KMS-11 (cell line): ENCODE results near the gene CHD9.
A peak's percentile ranks its signal among the peaks of the same experiment; 100 is the strongest.

ENCODE experiments used
- H2AFZ ChIP-seq: fragments of 200-600 bp; sonication (generic); 2 replicates; pipeline ENCODE4 v1.6.1; 2016; ENCODE audit warnings: antibody characterized with exemption, mixed run types, low read depth
- H3K27ac ChIP-seq: fragments of 200-600 bp; sonication (generic); 2 replicates; pipeline ENCODE4 v1.6.1; 2016; ENCODE audit warnings: mild to moderate bottlenecking, mixed run types
- H3K27me3 ChIP-seq: fragments of 200-600 bp; sonication (generic); 2 replicates; pipeline ENCODE4 v1.6.1; 2017; ENCODE audit warnings: mild to moderate bottlenecking, low read depth, mixed run types, moderate library complexity; ENCODE audit not compliant: insufficient read depth
- H3K36me3 ChIP-seq: fragments of 200-600 bp; sonication (generic); 2 replicates; pipeline ENCODE4 v1.6.1; 2017; ENCODE audit warnings: mild to moderate bottlenecking, mixed run types; ENCODE audit not compliant: insufficient read depth
- H3K4me1 ChIP-seq: fragments of 200-600 bp; sonication (generic); 2 replicates; pipeline ENCODE4 v1.6.1; 2016; ENCODE audit warnings: mild to moderate bottlenecking, low read depth, mixed run types; ENCODE audit not compliant: poor library complexity, severe bottlenecking
- H3K4me2 ChIP-seq: fragments of 200-600 bp; sonication (generic); 2 replicates; pipeline ENCODE4 v1.7.0; 2016; ENCODE audit warnings: mild to moderate bottlenecking, mixed run types
- H3K4me3 ChIP-seq: fragments of 200-600 bp; sonication (generic); IDR thresholded peaks from 2 replicates; pipeline ENCODE4 v1.6.1; 2017; ENCODE audit warnings: low read depth, low read length, mixed read lengths; ENCODE audit not compliant: insufficient read depth
- H3K79me2 ChIP-seq: fragments of 200-600 bp; sonication (generic); 2 replicates; pipeline ENCODE4 v1.6.1; 2016; ENCODE audit warnings: low read depth, mixed run types; ENCODE audit not compliant: insufficient read depth
- H3K9ac ChIP-seq: fragments of 200-600 bp; sonication (generic); 2 replicates; pipeline ENCODE4 v1.6.1; 2016; ENCODE audit warnings: mild to moderate bottlenecking, mixed run types
- H4K20me1 ChIP-seq: fragments of 200-600 bp; sonication (generic); 2 replicates; pipeline ENCODE4 v1.6.1; 2016; ENCODE audit warnings: mild to moderate bottlenecking, mixed run types; ENCODE audit not compliant: insufficient read depth
- TF ChIP-seq, protein P1 (sequence below): fragments of 200-600 bp; sonication (generic); conservative IDR thresholded peaks from 2 replicates; pipeline ENCODE4 v1.6.1; 2017; ENCODE audit warnings: low read depth, mild to moderate bottlenecking, antibody characterized with exemption, low read length, moderate library complexity, mixed read lengths

Gene CHD9

DNA sequence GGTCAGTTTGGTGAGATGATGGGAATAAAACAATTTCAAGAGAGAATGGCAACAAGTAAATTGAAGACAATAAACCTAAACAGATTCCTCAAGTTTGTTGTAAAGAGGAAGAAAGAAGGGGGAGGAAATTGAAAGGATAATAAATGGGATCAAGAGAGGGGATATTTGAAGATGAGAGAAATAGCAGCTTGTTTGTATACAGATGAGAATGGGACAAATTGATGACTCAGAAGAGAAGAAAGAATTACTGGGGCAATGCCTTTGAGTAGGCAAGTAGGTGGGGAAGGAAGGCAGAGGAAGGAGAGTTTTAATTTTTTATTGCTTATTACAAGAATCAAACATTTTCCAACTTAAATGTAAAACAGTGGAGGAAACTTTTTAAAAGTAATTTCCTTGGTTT, 98.3 kb downstream of the CHD9 start:
- no peaks in the 10 kb centered on the region; the same call in 1 of the 2 replicates for H3K79me2 ChIP-seq
- no peak overlapping the region for H3K27ac ChIP-seq
- peaks cover 12% of the 10 kb centered on the region for H3K4me1 ChIP-seq
- H3K27me3 ChIP-seq: no peaks in the 10 kb centered on the region
- H3K4me2 ChIP-seq: no peak overlapping the region
- no peaks in the 10 kb centered on the region for H3K36me3 ChIP-seq
- H4K20me1 ChIP-seq: no peaks in the 10 kb centered on the region
- no peak overlapping the region for H2AFZ ChIP-seq
- TF ChIP-seq, protein P1, sequence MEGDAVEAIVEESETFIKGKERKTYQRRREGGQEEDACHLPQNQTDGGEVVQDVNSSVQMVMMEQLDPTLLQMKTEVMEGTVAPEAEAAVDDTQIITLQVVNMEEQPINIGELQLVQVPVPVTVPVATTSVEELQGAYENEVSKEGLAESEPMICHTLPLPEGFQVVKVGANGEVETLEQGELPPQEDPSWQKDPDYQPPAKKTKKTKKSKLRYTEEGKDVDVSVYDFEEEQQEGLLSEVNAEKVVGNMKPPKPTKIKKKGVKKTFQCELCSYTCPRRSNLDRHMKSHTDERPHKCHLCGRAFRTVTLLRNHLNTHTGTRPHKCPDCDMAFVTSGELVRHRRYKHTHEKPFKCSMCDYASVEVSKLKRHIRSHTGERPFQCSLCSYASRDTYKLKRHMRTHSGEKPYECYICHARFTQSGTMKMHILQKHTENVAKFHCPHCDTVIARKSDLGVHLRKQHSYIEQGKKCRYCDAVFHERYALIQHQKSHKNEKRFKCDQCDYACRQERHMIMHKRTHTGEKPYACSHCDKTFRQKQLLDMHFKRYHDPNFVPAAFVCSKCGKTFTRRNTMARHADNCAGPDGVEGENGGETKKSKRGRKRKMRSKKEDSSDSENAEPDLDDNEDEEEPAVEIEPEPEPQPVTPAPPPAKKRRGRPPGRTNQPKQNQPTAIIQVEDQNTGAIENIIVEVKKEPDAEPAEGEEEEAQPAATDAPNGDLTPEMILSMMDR: no peak
- H3K9ac ChIP-seq: no peak overlapping the region
- H3K4me3 ChIP-seq: no peak overlapping the region

GRCh38 chr16:53154513-53154912, 99.7 kb downstream of the CHD9 start:
- no peak overlapping the region for H3K27ac ChIP-seq
- H3K27me3 ChIP-seq: no peaks in the 10 kb centered on the region
- H3K4me2 ChIP-seq: no peak overlapping the region
- H3K36me3 ChIP-seq: no peaks in the 10 kb centered on the region
- H3K4me3 ChIP-seq: no peak overlapping the region
- H3K79me2 ChIP-seq: no peaks in the 10 kb centered on the region; the same call in 1 of the 2 replicates
- H2AFZ ChIP-seq: no peak overlapping the region
- TF ChIP-seq, protein P1: no peak
- no peaks in the 10 kb centered on the region for H4K20me1 ChIP-seq
- H3K4me1 ChIP-seq: peaks cover 12% of the 10 kb centered on the region
- H3K9ac ChIP-seq: no peak overlapping the region

GRCh38 chr16:53156516-53156915, 101.7 kb downstream of the CHD9 start:
- no peaks in the 10 kb centered on the region for H3K27me3 ChIP-seq
- peaks cover 11% of the 10 kb centered on the region for H3K4me1 ChIP-seq
- no peaks in the 10 kb centered on the region for H4K20me1 ChIP-seq
- H3K36me3 ChIP-seq: no peaks in the 10 kb centered on the region
- no peaks in the 10 kb centered on the region; the same call in 1 of the 2 replicates for H3K79me2 ChIP-seq
- H3K9ac ChIP-seq: no peak overlapping the region
- no peak overlapping the region for H2AFZ ChIP-seq
- H3K4me2 ChIP-seq: no peak overlapping the region
- H3K27ac ChIP-seq: no peak overlapping the region
- H3K4me3 ChIP-seq: no peak overlapping the region
- TF ChIP-seq, protein P1: no peak

DNA sequence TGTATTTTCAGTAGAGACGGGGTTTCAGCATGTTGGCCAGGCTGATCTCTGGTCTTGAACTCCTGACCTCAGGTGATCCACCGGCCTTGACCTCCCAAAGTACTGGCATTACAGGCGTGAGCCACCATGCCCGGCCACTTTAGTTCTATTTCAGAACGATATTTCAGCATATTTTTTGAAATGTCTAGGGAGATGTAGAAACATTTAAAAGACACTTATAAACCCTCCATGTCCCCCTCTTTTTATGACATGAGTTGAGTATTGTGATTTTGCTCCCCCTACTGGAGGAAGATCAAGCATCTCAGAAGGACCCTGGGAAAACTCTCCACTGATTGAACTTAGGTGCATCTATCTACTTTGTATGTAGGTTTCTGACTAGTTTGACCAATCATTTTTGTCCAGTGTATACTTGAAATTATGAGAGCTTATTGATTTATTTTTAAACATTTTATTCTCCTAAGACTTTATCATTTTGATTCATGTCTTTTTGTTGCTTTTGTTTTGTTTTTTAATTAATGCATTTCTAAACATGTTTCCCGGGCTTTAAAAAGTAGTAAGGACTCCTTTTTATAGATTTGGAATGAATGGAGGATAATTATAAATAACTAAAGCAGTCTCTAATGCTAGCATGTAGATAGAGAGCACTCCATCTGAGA, 105.1 kb downstream of the CHD9 start:
- Histone ChIP-seq H3K4me1 (no peaks in the 10 kb centered on the region), H2AFZ (no peak overlapping the region), H3K4me3 (no peak overlapping the region), H3K9ac (no peak overlapping the region), H3K27me3 (no peaks in the 10 kb centered on the region), H4K20me1 (no peaks in the 10 kb centered on the region), H3K4me2 (no peak overlapping the region), H3K36me3 (no peaks in the 10 kb centered on the region), H3K27ac (no peak overlapping the region), H3K79me2 (no peaks in the 10 kb centered on the region)
- TF ChIP-seq, protein P1: peak; percentile 67
